CD4-positive, alpha-beta T cell treated with Interleukin-17A for 4 hours (primary cell): Measurements from ENCODE around the gene AGR2.

Experiments used
- DNase-seq: peaks from one replicate; pipeline ENCODE4 v3.0.0-alpha.2; 2020; ENCODE audit warnings: mixed read lengths

The AGR2 gene

GRCh38 chr7:16812542-16813231, 7.9 kb upstream of the AGR2 start:
- DNase-seq = no peak

GRCh38 chr7:16811551-16811950, 6.8 kb upstream of the AGR2 start:
- DNase-seq = no peak

GRCh38 chr7:16810573-16810972, 5.8 kb upstream of the AGR2 start:
- DNase-seq = no peak

GRCh38 chr7:16810112-16810511, 5.3 kb upstream of the AGR2 start:
- no peak for DNase-seq

- no peak for DNase-seq
These were observed 642 bp upstream of the AGR2 start for GRCh38 chr7:16805441-16805840.

- no peak for DNase-seq
These were observed 722 bp downstream of the AGR2 start for GRCh38 chr7:16803881-16804673.

- DNase-seq = no peak
These were observed 1.7 kb downstream of the AGR2 start for GRCh38 chr7:16803125-16803524.

- no peak for DNase-seq
These were observed 3.2 kb downstream of the AGR2 start for GRCh38 chr7:16801579-16801978.

GRCh38 chr7:16801111-16801542, 3.7 kb downstream of the AGR2 start:
- DNase-seq = no peak

- DNase-seq = no peak
These were observed 9.2 kb downstream of the AGR2 start for GRCh38 chr7:16795624-16796023.

GRCh38 chr7:16794986-16795385, 9.8 kb downstream of the AGR2 start:
- no peak for DNase-seq

GRCh38 chr7:16791905-16792698, 12.7 kb downstream of the AGR2 start:
- DNase-seq = no peak

GRCh38 chr7:16791071-16791470, 13.7 kb downstream of the AGR2 start:
- DNase-seq = no peak

- no peak for DNase-seq
These were observed 17.7 kb downstream of the AGR2 start for GRCh38 chr7:16787127-16787526.

- DNase-seq = no peak
These were observed 18.5 kb downstream of the AGR2 start for GRCh38 chr7:16786257-16786656.

- DNase-seq = no peak
These were observed 19.0 kb downstream of the AGR2 start for GRCh38 chr7:16785846-16786245.

- no peak for DNase-seq
These were observed 19.5 kb downstream of the AGR2 start for GRCh38 chr7:16785321-16785720.

- no peak for DNase-seq
These were observed 24.2 kb downstream of the AGR2 start for GRCh38 chr7:16780596-16780995.

- DNase-seq = no peak
These were observed 25.7 kb downstream of the AGR2 start for GRCh38 chr7:16779051-16779450.

- DNase-seq = no peak
These were observed 26.3 kb downstream of the AGR2 start for GRCh38 chr7:16778476-16778875.

- no peak for DNase-seq
These were observed 28.7 kb downstream of the AGR2 start for GRCh38 chr7:16776053-16776452.

GRCh38 chr7:16774986-16775385, 29.8 kb downstream of the AGR2 start:
- DNase-seq = no peak

- no peak for DNase-seq
These were observed 30.5 kb downstream of the AGR2 start for GRCh38 chr7:16774294-16774693.

GRCh38 chr7:16773884-16774283, 30.9 kb downstream of the AGR2 start:
- no peak for DNase-seq
